NB4 (cell line): ENCODE results near the gene NSD1.
"Not testable (repeated sequence)": the region's sequence is repeated elsewhere in the genome, so short reads cannot be mapped to it uniquely, and the experiment has no call there.

Experiments
- DNase-seq: peaks from one replicate; pipeline ENCODE4 v3.0.0; 2010; ENCODE audit warnings: low read depth
- H3K4me3 ChIP-seq: one replicate; pipeline ENCODE4 v1.5.1; 2011; ENCODE audit warnings: mild to moderate bottlenecking, low read depth, low read length, moderate library complexity
- MYC ChIP-seq: IDR thresholded peaks from 2 replicates; pipeline ENCODE4 v1.6.1; 2011; ENCODE audit warnings: low read depth, low read length
- POLR2A ChIP-seq: IDR thresholded peaks from 2 replicates; pipeline ENCODE4 v1.6.1; 2011; ENCODE audit warnings: mild to moderate bottlenecking; ENCODE audit not compliant: insufficient read length; ENCODE audit errors: extremely low read depth
- TF ChIP-seq, protein P1 (sequence below): IDR thresholded peaks from 2 replicates; pipeline ENCODE4 v1.6.1; 2011; ENCODE audit warnings: low read depth, low read length
- TF ChIP-seq, protein P2 (sequence below): IDR thresholded peaks from one replicate; pipeline ENCODE4 v1.5.1; 2012; ENCODE audit warnings: low read depth, low read length

NSD1 gene

DNA sequence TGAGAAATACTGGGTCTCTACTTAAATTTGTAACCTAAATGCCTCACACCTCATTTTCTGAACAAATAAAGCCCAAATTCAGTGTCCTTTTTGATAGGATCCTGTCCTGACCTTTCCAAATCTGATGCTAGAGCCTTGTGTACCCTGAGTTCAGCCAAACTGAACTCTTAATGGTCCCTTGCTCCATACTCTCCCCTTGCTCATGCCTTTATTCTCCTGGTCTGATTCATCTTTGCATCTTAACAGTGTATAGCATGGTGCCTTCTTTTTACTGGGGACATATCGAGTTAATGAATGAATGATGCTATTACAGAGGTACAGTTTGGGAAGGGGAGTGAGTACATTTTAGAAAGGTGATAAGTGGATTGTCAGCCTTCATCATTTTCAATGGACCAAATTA lies 9.2 kb downstream of the NSD1 start:
- no peak for TF ChIP-seq MYC
- TF ChIP-seq, protein P1, sequence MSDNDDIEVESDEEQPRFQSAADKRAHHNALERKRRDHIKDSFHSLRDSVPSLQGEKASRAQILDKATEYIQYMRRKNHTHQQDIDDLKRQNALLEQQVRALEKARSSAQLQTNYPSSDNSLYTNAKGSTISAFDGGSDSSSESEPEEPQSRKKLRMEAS: no peak
- no peak for TF ChIP-seq POLR2A
- TF ChIP-seq, protein P2, sequence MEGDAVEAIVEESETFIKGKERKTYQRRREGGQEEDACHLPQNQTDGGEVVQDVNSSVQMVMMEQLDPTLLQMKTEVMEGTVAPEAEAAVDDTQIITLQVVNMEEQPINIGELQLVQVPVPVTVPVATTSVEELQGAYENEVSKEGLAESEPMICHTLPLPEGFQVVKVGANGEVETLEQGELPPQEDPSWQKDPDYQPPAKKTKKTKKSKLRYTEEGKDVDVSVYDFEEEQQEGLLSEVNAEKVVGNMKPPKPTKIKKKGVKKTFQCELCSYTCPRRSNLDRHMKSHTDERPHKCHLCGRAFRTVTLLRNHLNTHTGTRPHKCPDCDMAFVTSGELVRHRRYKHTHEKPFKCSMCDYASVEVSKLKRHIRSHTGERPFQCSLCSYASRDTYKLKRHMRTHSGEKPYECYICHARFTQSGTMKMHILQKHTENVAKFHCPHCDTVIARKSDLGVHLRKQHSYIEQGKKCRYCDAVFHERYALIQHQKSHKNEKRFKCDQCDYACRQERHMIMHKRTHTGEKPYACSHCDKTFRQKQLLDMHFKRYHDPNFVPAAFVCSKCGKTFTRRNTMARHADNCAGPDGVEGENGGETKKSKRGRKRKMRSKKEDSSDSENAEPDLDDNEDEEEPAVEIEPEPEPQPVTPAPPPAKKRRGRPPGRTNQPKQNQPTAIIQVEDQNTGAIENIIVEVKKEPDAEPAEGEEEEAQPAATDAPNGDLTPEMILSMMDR: no peak
- DNase-seq: no peak
- no peak overlapping the region for H3K4me3 ChIP-seq

DNA sequence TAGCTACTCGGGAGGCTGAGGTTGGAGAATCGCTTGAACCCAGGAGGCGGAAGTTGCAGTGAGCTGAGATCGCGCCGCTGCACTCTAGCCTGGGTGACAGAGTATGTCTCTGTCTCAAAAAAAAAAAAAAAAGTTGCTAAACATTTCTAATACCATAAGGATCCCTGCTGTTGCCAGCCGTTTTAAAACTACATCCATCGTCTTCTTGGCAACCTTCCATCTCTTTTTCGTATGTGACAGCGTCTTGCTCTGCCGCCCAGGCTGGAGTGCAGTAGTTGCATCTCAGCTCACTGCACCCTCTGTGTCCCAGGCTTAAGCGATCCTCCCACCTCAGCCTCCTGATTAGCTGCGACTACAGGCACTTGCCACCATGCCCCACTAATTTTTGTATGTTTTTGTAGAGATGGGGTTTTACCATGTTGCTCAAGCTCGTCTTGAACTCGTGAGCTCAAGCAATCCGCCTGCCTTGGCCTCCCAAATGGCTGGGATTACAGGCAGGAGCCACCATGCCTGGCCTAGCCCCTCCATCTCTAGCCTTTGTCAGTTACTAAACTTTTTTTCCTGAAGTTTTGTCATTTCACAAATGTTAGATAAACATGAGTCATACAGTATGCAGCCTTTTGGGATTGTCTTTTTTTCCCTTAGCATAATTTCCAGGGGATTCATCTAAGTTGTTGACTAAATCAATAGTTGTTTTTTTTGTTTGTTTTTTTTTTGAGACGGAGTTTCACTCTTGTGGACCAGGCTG lies 13.5 kb downstream of the NSD1 start:
- DNase-seq: no peak
- TF ChIP-seq, protein P1: no peak
- TF ChIP-seq POLR2A (no peak), MYC (no peak)
- TF ChIP-seq, protein P2: no peak
- no peak overlapping the region for H3K4me3 ChIP-seq

DNA sequence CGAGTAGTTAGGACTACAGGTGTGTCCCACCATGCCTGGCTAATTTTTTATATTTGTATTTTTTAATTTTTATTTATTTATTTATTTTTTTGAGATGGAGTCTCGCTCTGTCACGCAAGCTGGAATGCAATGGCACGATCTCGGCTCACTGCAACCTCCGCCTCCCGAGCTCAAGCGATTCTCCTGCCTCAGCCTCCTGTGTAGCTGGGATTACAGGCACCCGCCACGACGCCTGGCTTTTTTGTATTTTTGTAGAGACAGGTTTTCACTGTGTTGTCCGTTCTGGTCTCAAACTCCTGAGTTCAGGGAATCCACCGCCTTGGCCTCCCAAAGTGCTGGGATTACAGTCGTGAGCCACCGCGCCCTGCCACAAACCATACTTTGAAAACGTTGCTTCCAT lies 16.5 kb downstream of the NSD1 start:
- not testable (repeated sequence) for H3K4me3 ChIP-seq, DNase-seq

DNA sequence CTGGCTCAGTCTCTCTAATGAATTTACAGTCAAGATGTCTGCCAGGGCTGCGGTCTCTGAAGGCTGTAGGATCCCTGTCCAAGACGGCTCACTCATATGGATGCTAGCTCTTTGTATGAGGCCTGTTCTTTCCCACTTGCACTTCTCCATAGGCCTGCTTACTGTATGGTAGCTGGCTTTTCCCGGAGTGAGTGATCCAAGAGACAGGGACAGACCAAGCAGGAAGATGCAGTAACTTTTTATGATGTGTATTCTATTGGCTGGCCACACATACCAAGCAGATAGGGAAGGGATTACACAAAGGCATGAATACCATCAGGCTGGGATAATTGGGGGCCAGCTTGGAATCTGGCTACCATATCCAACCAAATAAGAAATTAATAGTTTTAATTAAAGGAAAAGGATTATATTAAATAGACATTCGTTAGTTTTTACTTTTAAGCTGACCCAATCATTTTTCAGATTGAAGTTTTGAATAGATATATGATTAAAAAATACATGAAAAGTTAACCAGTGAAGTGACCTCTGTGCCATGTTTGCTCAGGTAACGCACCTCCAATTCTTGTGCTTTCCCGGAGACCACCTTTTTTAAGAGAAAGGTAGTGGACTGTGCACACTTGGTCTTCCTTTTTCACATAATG lies 20.6 kb downstream of the NSD1 start:
- TF ChIP-seq, protein P1: no peak
- TF ChIP-seq POLR2A (no peak), MYC (no peak)
- TF ChIP-seq, protein P2: no peak
- no peak overlapping the region for H3K4me3 ChIP-seq
- no peak for DNase-seq

DNA sequence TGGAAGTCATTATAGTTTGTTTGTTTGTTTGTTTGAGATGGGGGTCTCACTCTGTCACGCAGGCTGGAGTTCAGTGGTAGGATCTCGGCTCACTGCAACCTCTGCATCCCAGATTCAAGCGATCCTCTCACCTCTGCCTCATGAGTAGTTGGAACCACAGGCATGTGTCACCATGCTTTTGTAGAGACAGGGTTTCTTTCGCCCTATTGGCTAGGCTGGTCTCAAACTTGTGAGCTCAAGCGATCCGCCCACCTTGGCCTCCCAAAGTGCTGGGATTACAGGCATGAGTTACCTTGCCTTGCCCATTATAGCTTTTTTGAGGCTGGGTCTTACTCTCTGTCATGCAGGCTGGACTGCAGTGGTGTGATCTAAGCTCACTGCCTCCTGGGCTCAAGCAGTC lies 28.8 kb downstream of the NSD1 start:
- DNase-seq: no peak
- TF ChIP-seq, protein P1: no peak
- TF ChIP-seq, protein P2: no peak
- TF ChIP-seq POLR2A: no peak
- no peak for TF ChIP-seq MYC

DNA sequence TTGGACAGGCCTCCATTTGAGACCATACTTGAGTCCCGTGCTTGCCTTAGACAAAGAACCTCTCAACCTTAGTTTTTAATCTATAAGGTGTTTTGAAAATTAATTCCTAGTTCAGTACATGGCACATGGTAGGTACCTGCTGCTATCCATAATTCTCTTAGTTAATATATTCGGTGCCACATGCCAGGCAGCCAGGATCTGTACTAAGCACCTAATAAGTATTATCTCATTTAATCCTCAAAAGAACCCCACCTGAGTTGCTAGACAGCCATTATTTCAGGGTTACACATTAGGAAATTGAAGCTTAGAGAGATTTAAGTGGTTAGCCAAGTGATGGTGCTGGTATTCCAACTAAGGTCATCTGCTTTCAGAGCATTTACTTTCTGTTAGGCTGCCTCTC lies 29.9 kb downstream of the NSD1 start:
- no peak for TF ChIP-seq POLR2A
- H3K4me3 ChIP-seq: no peak overlapping the region
- no peak for DNase-seq

More for the DNA sequence above, 28.8 kb downstream of the NSD1 start:
- no peak overlapping the region for H3K4me3 ChIP-seq

DNA sequence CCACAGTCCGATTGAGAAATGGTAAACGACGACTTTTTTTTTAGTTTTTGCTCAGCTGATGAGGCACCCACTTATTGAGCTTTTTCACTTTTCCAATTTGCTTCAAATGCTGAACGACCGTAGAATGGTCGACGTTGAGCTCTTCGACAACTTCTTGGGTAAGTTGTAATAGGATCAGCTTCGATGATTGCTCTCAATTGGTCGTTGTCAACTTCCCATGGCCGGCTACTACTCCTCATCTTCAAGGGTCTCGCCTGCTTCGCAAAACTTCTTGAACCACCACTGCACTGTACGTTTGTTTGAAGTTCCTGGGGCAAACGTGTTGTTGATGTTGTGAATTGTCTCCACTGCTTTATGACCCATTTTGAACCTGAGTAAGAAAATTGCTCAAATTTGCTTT lies 35.7 kb downstream of the NSD1 start:
- TF ChIP-seq MYC (no peak), POLR2A (no peak)
- TF ChIP-seq, protein P1: no peak
- TF ChIP-seq, protein P2: no peak
- no peak for DNase-seq
- no peak overlapping the region for H3K4me3 ChIP-seq
